ENCODE data around the gene AHCYL2.
"Not testable (repeated sequence)": the region's sequence is repeated elsewhere in the genome, so short reads cannot be mapped to it uniquely, and the experiment has no call there.

AHCYL2 gene

GRCh38 chr7:129401967-129402860 is 177.4 kb downstream of the AHCYL2 start:
- TF ChIP-seq POLR2AphosphoS5 (IDR thresholded peaks at IDR 0.05; ENCODE audit: low read depth) (no peak), GABPA (IDR thresholded peaks at IDR 0.05; ENCODE audit: low read depth) (no peak), CTCF (IDR thresholded peaks at IDR 0.05; ENCODE audit: insufficient read depth, low read length) (no peak), SPI1 (IDR thresholded peaks at IDR 0.05; ENCODE audit: borderline replicate concordance, low read depth) (no peak)
- TF ChIP-seq, protein P1, sequence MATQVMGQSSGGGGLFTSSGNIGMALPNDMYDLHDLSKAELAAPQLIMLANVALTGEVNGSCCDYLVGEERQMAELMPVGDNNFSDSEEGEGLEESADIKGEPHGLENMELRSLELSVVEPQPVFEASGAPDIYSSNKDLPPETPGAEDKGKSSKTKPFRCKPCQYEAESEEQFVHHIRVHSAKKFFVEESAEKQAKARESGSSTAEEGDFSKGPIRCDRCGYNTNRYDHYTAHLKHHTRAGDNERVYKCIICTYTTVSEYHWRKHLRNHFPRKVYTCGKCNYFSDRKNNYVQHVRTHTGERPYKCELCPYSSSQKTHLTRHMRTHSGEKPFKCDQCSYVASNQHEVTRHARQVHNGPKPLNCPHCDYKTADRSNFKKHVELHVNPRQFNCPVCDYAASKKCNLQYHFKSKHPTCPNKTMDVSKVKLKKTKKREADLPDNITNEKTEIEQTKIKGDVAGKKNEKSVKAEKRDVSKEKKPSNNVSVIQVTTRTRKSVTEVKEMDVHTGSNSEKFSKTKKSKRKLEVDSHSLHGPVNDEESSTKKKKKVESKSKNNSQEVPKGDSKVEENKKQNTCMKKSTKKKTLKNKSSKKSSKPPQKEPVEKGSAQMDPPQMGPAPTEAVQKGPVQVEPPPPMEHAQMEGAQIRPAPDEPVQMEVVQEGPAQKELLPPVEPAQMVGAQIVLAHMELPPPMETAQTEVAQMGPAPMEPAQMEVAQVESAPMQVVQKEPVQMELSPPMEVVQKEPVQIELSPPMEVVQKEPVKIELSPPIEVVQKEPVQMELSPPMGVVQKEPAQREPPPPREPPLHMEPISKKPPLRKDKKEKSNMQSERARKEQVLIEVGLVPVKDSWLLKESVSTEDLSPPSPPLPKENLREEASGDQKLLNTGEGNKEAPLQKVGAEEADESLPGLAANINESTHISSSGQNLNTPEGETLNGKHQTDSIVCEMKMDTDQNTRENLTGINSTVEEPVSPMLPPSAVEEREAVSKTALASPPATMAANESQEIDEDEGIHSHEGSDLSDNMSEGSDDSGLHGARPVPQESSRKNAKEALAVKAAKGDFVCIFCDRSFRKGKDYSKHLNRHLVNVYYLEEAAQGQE (IDR thresholded peaks at IDR 0.05; ENCODE audit: insufficient replicate concordance, low read depth) = no peak
- H3K4me3 ChIP-seq (replicated peaks; ENCODE audit: insufficient read depth, low read length) = no peak overlapping the region
- peak in 1 of 2 experiments; percentile 11 for DNase-seq (ENCODE audit: low read depth in 1 of 2, low spot score in 1 of 2)
- H3K27ac ChIP-seq (replicated peaks) = peak overlapping the region; percentile 53
- H3K27me3 ChIP-seq (ENCODE audit: insufficient read depth, poor library complexity, severe bottlenecking) = no peaks in the 10 kb centered on the region

GRCh38 chr7:129405527-129405926 is 180.7 kb downstream of the AHCYL2 start:
- no peak for DNase-seq (ENCODE audit: low read depth in 1 of 2, low spot score in 1 of 2)
- TF ChIP-seq POLR2AphosphoS5 (IDR thresholded peaks at IDR 0.05; ENCODE audit: low read depth) = no peak
- no peak for TF ChIP-seq GABPA (IDR thresholded peaks at IDR 0.05; ENCODE audit: low read depth)
- no peak for TF ChIP-seq CTCF (IDR thresholded peaks at IDR 0.05; ENCODE audit: insufficient read depth, low read length)
- TF ChIP-seq, protein P1 (IDR thresholded peaks at IDR 0.05; ENCODE audit: insufficient replicate concordance, low read depth) = no peak
- no peak for TF ChIP-seq SPI1 (IDR thresholded peaks at IDR 0.05; ENCODE audit: borderline replicate concordance, low read depth)
- no peak overlapping the region for H3K4me3 ChIP-seq (replicated peaks; ENCODE audit: insufficient read depth, low read length)
- no peak overlapping the region for H3K27ac ChIP-seq (replicated peaks)
- H3K27me3 ChIP-seq (ENCODE audit: insufficient read depth, poor library complexity, severe bottlenecking) = no peaks in the 10 kb centered on the region

DNA sequence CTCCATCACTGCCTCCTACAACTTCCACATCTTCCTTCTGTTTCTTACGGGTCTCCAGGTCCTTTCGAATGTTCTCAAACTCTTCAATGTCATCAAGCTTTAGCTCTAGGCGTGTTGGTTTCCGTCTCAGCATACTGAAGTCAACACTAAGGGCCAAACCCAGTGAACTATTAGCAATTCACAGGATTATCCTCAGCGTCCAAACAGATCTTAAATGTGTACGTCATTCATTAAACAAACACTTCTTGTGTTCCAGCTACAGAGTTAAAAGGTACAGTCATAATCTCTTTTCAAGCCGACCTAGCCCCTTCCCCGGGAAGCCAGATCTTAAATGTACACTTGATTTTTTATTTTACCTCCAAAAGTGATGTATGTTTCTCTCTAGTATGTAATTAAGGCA is 185.4 kb downstream of the AHCYL2 start:
- not testable (repeated sequence) for H3K27ac ChIP-seq (replicated peaks); H3K27me3 ChIP-seq (ENCODE audit: insufficient read depth, poor library complexity, severe bottlenecking); DNase-seq (ENCODE audit: low read depth in 1 of 2, low spot score in 1 of 2); H3K4me3 ChIP-seq (replicated peaks; ENCODE audit: insufficient read depth, low read length)

DNA sequence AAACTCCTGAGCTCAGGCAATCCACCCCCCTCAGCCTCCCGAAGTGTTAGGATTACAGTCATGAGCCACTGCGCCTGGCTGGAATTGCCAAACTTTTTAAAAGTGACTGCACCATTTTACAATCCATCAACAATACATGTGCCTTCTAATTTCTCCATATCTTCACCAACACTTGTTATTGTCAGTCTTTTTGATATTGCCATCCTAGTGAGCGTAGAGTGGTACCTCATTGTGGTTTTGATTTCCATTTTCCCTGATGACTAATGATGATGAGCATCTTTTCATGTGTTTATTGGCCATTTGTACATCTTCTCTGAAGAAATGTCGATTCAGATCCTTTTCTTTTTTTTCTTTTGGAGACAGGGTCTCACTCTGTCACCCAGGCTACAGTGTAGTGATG is 187.7 kb downstream of the AHCYL2 start:
- Histone ChIP-seq H3K4me3 (replicated peaks; ENCODE audit: insufficient read depth, low read length) (no peak overlapping the region), H3K27me3 (ENCODE audit: insufficient read depth, poor library complexity, severe bottlenecking) (no peaks in the 10 kb centered on the region), H3K27ac (replicated peaks) (no peak overlapping the region)
- no peak for DNase-seq (ENCODE audit: low read depth in 1 of 2, low spot score in 1 of 2)
- TF ChIP-seq, protein P1 (IDR thresholded peaks at IDR 0.05; ENCODE audit: insufficient replicate concordance, low read depth) = no peak
- TF ChIP-seq POLR2AphosphoS5 (IDR thresholded peaks at IDR 0.05; ENCODE audit: low read depth) (no peak), CTCF (IDR thresholded peaks at IDR 0.05; ENCODE audit: insufficient read depth, low read length) (no peak), GABPA (IDR thresholded peaks at IDR 0.05; ENCODE audit: low read depth) (no peak), SPI1 (IDR thresholded peaks at IDR 0.05; ENCODE audit: borderline replicate concordance, low read depth) (no peak)
